SK-N-SH (cell line): ENCODE measurements around the gene POMGNT1.

Source experiments
- JUND ChIP-seq: IDR thresholded peaks from 2 replicates; pipeline ENCODE4 v1.4.0; 2012
- SIN3A ChIP-seq: IDR thresholded peaks from 2 replicates; pipeline ENCODE4 v1.6.1; 2012; ENCODE audit warnings: low read depth, mild to moderate bottlenecking, low read length, moderate library complexity, borderline replicate concordance
- TAF1 ChIP-seq: IDR thresholded peaks from 2 replicates; pipeline ENCODE4 v1.6.1; 2012; ENCODE audit warnings: low read depth, mild to moderate bottlenecking, low read length, moderate library complexity, borderline replicate concordance
- TCF12 ChIP-seq: IDR thresholded peaks from 2 replicates; pipeline ENCODE4 v1.4.0; 2012
- TF ChIP-seq, protein P1 (sequence below): fragments of 200-600 bp; sonication (generic); IDR thresholded peaks from 2 replicates; pipeline ENCODE4 v1.6.1; 2017; ENCODE audit warnings: antibody characterized with exemption, mild to moderate bottlenecking, moderate library complexity
- TF ChIP-seq, protein P2 (sequence below): IDR thresholded peaks from 2 replicates; pipeline ENCODE4 v1.6.1; 2012; ENCODE audit warnings: mild to moderate bottlenecking, low read depth, low read length, moderate library complexity

DNA sequence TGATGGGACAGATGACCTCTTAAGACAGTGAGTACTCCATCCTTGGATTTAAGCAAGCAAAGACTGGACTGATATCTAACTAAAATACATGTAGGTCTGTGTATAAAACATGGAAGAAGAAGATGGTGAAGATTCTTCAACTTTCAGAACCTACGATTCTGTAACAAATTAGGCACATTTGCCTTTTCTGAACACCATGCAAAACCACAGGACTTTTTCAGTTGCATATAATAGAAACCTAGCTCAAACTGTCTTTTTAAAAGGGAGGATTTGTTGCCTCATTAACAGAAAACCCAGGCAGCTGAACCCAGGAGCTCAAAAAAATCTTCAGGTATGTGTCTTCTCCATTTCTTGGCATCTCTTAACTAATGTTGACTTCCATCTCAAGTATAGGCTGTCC, 38.0 kb downstream of the POMGNT1 start:
- TF ChIP-seq SIN3A = no peak
- TF ChIP-seq, protein P1, sequence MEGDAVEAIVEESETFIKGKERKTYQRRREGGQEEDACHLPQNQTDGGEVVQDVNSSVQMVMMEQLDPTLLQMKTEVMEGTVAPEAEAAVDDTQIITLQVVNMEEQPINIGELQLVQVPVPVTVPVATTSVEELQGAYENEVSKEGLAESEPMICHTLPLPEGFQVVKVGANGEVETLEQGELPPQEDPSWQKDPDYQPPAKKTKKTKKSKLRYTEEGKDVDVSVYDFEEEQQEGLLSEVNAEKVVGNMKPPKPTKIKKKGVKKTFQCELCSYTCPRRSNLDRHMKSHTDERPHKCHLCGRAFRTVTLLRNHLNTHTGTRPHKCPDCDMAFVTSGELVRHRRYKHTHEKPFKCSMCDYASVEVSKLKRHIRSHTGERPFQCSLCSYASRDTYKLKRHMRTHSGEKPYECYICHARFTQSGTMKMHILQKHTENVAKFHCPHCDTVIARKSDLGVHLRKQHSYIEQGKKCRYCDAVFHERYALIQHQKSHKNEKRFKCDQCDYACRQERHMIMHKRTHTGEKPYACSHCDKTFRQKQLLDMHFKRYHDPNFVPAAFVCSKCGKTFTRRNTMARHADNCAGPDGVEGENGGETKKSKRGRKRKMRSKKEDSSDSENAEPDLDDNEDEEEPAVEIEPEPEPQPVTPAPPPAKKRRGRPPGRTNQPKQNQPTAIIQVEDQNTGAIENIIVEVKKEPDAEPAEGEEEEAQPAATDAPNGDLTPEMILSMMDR = no peak
- TF ChIP-seq, protein P2, sequence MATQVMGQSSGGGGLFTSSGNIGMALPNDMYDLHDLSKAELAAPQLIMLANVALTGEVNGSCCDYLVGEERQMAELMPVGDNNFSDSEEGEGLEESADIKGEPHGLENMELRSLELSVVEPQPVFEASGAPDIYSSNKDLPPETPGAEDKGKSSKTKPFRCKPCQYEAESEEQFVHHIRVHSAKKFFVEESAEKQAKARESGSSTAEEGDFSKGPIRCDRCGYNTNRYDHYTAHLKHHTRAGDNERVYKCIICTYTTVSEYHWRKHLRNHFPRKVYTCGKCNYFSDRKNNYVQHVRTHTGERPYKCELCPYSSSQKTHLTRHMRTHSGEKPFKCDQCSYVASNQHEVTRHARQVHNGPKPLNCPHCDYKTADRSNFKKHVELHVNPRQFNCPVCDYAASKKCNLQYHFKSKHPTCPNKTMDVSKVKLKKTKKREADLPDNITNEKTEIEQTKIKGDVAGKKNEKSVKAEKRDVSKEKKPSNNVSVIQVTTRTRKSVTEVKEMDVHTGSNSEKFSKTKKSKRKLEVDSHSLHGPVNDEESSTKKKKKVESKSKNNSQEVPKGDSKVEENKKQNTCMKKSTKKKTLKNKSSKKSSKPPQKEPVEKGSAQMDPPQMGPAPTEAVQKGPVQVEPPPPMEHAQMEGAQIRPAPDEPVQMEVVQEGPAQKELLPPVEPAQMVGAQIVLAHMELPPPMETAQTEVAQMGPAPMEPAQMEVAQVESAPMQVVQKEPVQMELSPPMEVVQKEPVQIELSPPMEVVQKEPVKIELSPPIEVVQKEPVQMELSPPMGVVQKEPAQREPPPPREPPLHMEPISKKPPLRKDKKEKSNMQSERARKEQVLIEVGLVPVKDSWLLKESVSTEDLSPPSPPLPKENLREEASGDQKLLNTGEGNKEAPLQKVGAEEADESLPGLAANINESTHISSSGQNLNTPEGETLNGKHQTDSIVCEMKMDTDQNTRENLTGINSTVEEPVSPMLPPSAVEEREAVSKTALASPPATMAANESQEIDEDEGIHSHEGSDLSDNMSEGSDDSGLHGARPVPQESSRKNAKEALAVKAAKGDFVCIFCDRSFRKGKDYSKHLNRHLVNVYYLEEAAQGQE = no peak
- TF ChIP-seq TCF12 = no peak
- TF ChIP-seq JUND = no peak
- TF ChIP-seq TAF1 = no peak
